HG02870 (cell line): ENCODE measurements around the gene FAM13A.

Experiments
- ATAC-seq: cut with Tn5 transposase; IDR thresholded peaks from one replicate; pipeline ENCODE4 v1.9.1; 2021; ENCODE audit warnings: mild to moderate bottlenecking, moderate library complexity; ENCODE audit not compliant: unreplicated experiment

Gene FAM13A

GRCh38 chr4:88730811-88731210, 326.2 kb downstream of the FAM13A start:
- no peak for ATAC-seq

GRCh38 chr4:88729146-88729760, 327.7 kb downstream of the FAM13A start:
- ATAC-seq: no peak

GRCh38 chr4:88728146-88728545, 328.8 kb downstream of the FAM13A start:
- ATAC-seq: no peak

- no peak for ATAC-seq
Measured at GRCh38 chr4:88725986-88726385, 331.0 kb downstream of the FAM13A start.

GRCh38 chr4:88725143-88725542, 331.8 kb downstream of the FAM13A start:
- no peak for ATAC-seq

GRCh38 chr4:88724406-88724805, 332.6 kb downstream of the FAM13A start:
- ATAC-seq: no peak

- no peak for ATAC-seq
Measured at GRCh38 chr4:88722828-88723227, 334.2 kb downstream of the FAM13A start.

GRCh38 chr4:88722276-88722780, 334.7 kb downstream of the FAM13A start:
- ATAC-seq: no peak

- ATAC-seq: no peak
Measured at GRCh38 chr4:88720451-88721428, 336.2 kb downstream of the FAM13A start.

- no peak for ATAC-seq
Measured at GRCh38 chr4:88719381-88719780, 337.6 kb downstream of the FAM13A start.

- ATAC-seq: no peak
Measured at GRCh38 chr4:88718098-88718497, 338.9 kb downstream of the FAM13A start.

- no peak for ATAC-seq
Measured at GRCh38 chr4:88713782-88714181, 343.2 kb downstream of the FAM13A start.

GRCh38 chr4:88709989-88710388, 347.0 kb downstream of the FAM13A start:
- ATAC-seq: no peak

GRCh38 chr4:88706574-88706973, 350.4 kb downstream of the FAM13A start:
- ATAC-seq: no peak

- no peak for ATAC-seq
Measured at GRCh38 chr4:88705805-88706492, 351.0 kb downstream of the FAM13A start.

- no peak for ATAC-seq
Measured at GRCh38 chr4:88705223-88705622, 351.8 kb downstream of the FAM13A start.

- ATAC-seq: no peak
Measured at GRCh38 chr4:88702782-88703181, 354.2 kb downstream of the FAM13A start.

- no peak for ATAC-seq
Measured at GRCh38 chr4:88698519-88698918, 358.5 kb downstream of the FAM13A start.

- peak; percentile 89 for ATAC-seq
Measured at GRCh38 chr4:88697588-88698329, 359.2 kb downstream of the FAM13A start, which contains the start of gene NAP1L5. NAP1L5 (minus strand) TSS chr4:88697829; CDS start chr4:88697754, 75 bp downstream.

- ATAC-seq: no peak
Measured at GRCh38 chr4:88697141-88697540, 359.8 kb downstream of the FAM13A start.
